Measurements from ENCODE around the gene TMEM266.

The TMEM266 gene

DNA sequence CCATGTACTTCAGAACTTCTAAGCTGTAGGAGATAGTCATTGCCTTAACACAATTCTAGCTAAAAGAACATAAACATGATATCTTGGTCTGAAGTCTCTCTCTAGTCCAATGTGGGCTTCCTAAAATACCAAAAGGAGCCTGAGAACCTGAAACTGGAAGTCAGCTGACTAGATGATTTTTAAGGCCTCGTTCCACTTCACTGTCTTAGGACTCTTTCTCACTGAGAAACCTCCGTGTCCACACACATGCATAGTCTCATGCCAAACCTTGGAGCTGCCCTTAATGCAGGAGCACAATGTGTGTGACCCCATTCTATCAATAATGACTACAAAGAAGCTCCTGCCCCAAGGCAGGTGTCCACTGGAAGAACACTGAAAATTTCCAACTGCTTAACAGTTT lies 163.7 kb downstream of the TMEM266 start:
- H3K4me1 Mint-ChIP-seq: no peaks in the 10 kb centered on the region
- TF ChIP-seq, protein P1, sequence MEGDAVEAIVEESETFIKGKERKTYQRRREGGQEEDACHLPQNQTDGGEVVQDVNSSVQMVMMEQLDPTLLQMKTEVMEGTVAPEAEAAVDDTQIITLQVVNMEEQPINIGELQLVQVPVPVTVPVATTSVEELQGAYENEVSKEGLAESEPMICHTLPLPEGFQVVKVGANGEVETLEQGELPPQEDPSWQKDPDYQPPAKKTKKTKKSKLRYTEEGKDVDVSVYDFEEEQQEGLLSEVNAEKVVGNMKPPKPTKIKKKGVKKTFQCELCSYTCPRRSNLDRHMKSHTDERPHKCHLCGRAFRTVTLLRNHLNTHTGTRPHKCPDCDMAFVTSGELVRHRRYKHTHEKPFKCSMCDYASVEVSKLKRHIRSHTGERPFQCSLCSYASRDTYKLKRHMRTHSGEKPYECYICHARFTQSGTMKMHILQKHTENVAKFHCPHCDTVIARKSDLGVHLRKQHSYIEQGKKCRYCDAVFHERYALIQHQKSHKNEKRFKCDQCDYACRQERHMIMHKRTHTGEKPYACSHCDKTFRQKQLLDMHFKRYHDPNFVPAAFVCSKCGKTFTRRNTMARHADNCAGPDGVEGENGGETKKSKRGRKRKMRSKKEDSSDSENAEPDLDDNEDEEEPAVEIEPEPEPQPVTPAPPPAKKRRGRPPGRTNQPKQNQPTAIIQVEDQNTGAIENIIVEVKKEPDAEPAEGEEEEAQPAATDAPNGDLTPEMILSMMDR (IDR thresholded peaks at IDR 0.05; ENCODE audit: unreplicated experiment in 3 of 3): no peak

DNA sequence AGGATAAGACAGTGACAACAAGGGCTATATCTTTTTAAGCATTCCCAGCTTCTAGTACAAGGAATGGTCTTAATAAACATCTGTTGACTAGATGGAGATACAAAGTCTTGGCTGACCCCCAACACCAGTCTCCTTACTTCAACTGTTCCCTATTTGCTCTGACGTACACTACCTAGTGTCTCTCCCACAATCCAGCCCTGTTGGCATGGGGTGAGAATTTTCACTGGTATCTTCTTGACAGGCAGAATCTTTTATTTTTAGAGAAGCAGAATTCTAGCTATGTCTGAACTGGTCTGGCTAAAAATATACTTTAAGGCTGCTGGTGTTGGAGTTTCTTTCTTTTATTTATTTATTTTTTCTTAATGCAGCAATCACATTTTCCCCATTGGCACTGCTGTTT lies 169.5 kb downstream of the TMEM266 start:
- H3K4me3 Mint-ChIP-seq: no peak overlapping the region
- H3K27me3 Mint-ChIP-seq (ENCODE audit: low read depth): no peaks in the 10 kb centered on the region
- H3K9me3 Mint-ChIP-seq: no peaks in the 10 kb centered on the region
- H3K4me1 Mint-ChIP-seq: no peaks in the 10 kb centered on the region
- no peak overlapping the region for H3K27ac Mint-ChIP-seq
- TF ChIP-seq, protein P1 (IDR thresholded peaks at IDR 0.05; ENCODE audit: unreplicated experiment in 3 of 3): no peak
- peaks cover 31% of the 10 kb centered on the region for H3K36me3 Mint-ChIP-seq (ENCODE audit: low read depth)

More for the DNA sequence above, 163.7 kb downstream of the TMEM266 start:
- Mint-ChIP-seq H3K36me3 (ENCODE audit: low read depth) (peaks cover 61% of the 10 kb centered on the region), H3K4me3 (no peak overlapping the region), H3K27ac (no peak overlapping the region), H3K27me3 (ENCODE audit: low read depth) (no peaks in the 10 kb centered on the region), H3K9me3 (peaks cover 10% of the 10 kb centered on the region)

DNA sequence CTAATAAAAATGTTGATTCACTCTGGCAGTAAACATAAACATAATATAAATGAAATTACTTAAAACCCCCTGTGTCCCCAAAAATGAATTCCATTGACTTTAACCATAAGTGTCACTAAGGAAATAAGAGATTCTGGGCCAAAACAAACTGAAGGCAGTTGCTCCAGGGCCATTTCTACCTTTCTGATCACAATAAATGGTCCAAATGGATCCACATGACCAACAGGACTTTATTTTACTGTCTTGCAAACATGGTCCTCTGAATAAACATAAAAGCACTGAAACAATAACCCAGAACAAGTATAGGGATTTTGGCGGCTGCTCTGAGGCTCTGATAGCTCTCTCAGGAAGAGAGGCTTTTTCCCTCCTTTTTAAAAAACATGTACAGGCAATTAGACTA lies 174.1 kb downstream of the TMEM266 start:
- H3K9me3 Mint-ChIP-seq: no peaks in the 10 kb centered on the region
- H3K27me3 Mint-ChIP-seq (ENCODE audit: low read depth): no peaks in the 10 kb centered on the region
- H3K36me3 Mint-ChIP-seq (ENCODE audit: low read depth): peaks cover 16% of the 10 kb centered on the region
- TF ChIP-seq, protein P1 (IDR thresholded peaks at IDR 0.05; ENCODE audit: unreplicated experiment in 3 of 3): no peak
- no peak overlapping the region for H3K27ac Mint-ChIP-seq
- no peak overlapping the region for H3K4me3 Mint-ChIP-seq
- peaks cover 4% of the 10 kb centered on the region for H3K4me1 Mint-ChIP-seq

DNA sequence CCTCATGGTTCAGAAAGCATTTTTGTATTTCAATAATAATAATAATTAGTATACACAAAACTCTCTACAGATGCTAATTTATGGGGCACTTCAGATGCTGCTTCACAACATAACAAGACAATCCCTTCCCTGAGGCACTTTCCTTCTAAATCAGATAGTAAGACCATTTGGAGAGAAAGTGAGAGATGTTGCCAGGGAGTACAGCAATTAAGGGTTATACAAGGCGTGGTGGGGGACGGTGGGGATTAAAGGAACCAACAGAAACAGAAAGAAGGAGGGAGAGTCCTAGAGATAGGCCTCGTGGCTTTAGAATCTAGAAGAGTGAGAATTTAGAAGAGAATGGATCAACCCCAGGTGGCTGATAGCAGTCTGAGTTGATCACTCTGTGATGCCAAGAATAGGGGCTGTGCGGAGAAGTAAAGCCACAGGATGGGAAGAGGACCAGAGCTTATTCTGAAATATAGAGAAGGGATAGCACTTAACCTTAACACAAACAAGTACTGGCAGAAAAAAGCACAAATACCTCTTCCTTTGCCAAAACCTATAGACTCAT lies 174.6 kb downstream of the TMEM266 start:
- H3K4me3 Mint-ChIP-seq: no peak overlapping the region
- TF ChIP-seq, protein P1 (IDR thresholded peaks at IDR 0.05; ENCODE audit: unreplicated experiment in 3 of 3): no peak
- peaks cover 13% of the 10 kb centered on the region for H3K36me3 Mint-ChIP-seq (ENCODE audit: low read depth)
- H3K27ac Mint-ChIP-seq: no peak overlapping the region
- H3K27me3 Mint-ChIP-seq (ENCODE audit: low read depth): no peaks in the 10 kb centered on the region
- peaks cover 4% of the 10 kb centered on the region for H3K4me1 Mint-ChIP-seq
- H3K9me3 Mint-ChIP-seq: no peaks in the 10 kb centered on the region

DNA sequence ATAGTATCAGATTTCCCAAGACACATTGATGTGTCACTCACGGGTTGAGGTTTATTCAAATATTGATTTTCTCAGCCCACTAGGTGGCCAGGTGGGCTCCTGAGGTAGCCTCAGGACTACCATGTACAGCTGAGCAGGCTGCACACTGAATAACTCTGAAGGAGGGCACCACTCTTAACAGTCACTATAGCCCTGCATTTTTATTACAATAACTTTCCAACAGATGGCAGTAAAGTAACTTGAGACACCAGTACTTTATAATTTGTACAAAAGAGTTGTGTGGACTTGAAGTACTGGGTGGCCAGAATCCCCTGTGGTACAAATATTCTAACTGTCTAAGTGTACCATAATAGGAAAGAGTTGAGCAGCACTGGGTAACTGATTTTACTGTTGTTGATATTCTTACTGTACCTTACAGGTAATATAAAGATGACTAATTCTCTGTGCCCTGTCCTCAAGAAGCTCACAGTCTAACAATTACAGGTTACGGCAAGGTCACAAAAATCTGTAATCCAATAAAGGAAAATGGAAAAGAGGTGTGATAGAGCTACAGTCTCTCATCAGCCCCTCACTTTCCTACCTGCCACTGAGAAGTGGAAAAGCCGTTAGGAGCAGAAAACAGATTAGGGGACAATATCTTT lies 175.5 kb downstream of the TMEM266 start:
- peaks cover 10% of the 10 kb centered on the region for H3K4me1 Mint-ChIP-seq
- TF ChIP-seq, protein P1 (IDR thresholded peaks at IDR 0.05; ENCODE audit: unreplicated experiment in 3 of 3): peak; percentile 32 to 51 (median 35)
- no peak overlapping the region for H3K27ac Mint-ChIP-seq
- H3K4me3 Mint-ChIP-seq: no peak overlapping the region
- H3K27me3 Mint-ChIP-seq (ENCODE audit: low read depth): no peaks in the 10 kb centered on the region
- peaks cover 13% of the 10 kb centered on the region for H3K36me3 Mint-ChIP-seq (ENCODE audit: low read depth)
- H3K9me3 Mint-ChIP-seq: no peaks in the 10 kb centered on the region

DNA sequence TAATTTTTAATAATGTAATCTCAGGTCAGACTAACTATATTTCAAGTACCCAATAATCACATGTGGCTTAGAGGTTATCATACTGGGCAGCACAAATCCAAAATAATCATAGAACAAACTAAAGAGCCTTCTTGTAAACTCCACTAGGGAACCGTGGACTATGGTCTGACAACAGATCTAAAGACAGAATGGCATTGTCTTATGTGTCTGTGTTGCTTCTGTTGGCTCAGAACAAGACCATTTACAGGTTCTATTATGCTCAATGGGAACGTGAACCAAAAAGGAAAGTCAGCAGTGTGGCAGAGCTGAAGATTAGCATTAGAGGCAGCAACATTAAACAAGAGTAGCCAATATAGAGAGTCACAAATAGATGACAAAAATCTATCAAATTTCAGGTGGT lies 176.6 kb downstream of the TMEM266 start:
- Mint-ChIP-seq H3K27me3 (ENCODE audit: low read depth) (no peaks in the 10 kb centered on the region), H3K4me1 (peaks cover 10% of the 10 kb centered on the region), H3K36me3 (ENCODE audit: low read depth) (peaks cover 6% of the 10 kb centered on the region), H3K4me3 (no peak overlapping the region), H3K9me3 (no peaks in the 10 kb centered on the region), H3K27ac (no peak overlapping the region)
- TF ChIP-seq, protein P1 (IDR thresholded peaks at IDR 0.05; ENCODE audit: unreplicated experiment in 3 of 3): no peak

Data from nephron (organoid).